Motor neuron (in vitro differentiated cells): ENCODE data around the gene ACP5. TPM values are rescaled to one million over a fixed set of nuclear protein-coding genes. Genes with fewer than 3 reads are reported as not detected.
"Not testable (repeated sequence)": the region's sequence is repeated elsewhere in the genome, so short reads cannot be mapped to it uniquely, and the experiment has no call there.

Experiments
- ATAC-seq, 8 experiments: fragments of 200-7000 bp; cut with Tn5 transposase; replicated peaks in 6 of 8; 2 replicates each; pipeline ENCODE4 v1.8.0; 2021; ENCODE audit warnings: mild to moderate bottlenecking in 8 of 8, moderate library complexity in 8 of 8
- H3K27ac ChIP-seq, 2 donors: fragments of 250-450 bp; sonication (Bioruptor Pico); 2 replicates each; pipeline ENCODE4 v1.9.0; 2021; ENCODE audit warnings: antibody characterized with exemption in 2 of 2, mild to moderate bottlenecking in 2 of 2, moderate library complexity in 1 of 2
- H3K4me1 ChIP-seq, 2 donors: fragments of 250-450 bp; sonication (Bioruptor Pico); replicated peaks in 1 of 2; 2 replicates each; pipeline ENCODE4 v1.6.1; 2021; ENCODE audit warnings: antibody characterized with exemption in 2 of 2, mild to moderate bottlenecking in 2 of 2, moderate library complexity in 1 of 2
- H3K4me3 ChIP-seq, 5 donors: fragments of 250-450 bp; sonication (Bioruptor Pico); 2 replicates each; pipeline ENCODE4 v1.9.0; 2021; ENCODE audit warnings: antibody characterized with exemption in 5 of 5, mild to moderate bottlenecking in 5 of 5, moderate library complexity in 4 of 5
- WGBS, 10 experiments: fragments of 450-650 bp; shearing (Covaris generic); methylation state at CpG; one replicate each; pipeline ENCODE4 v1.0.0; 2022; 5-methylcytosine and 5-hydroxymethylcytosine counted together
- in situ Hi-C, 9 experiments: fragments of 400-800 bp; cut with MboI; loops; one replicate each; pipeline ENCODE4 v1.15.0; 2021; ENCODE audit warnings: low sequenced_read_pairs in 9 of 9, low pct_unique_long_range_greater_than_20kb in 2 of 9; ENCODE audit not compliant: unreplicated experiment in 9 of 9
- total RNA-seq, 8 experiments: library from RNA; unstranded; fragments of 300-600 nt; gene quantifications; 2 replicates each; pipeline versions ENCODE4 v1.2.3 to v1.2.4, GENCODE V29; 2022

Gene ACP5
- total RNA-seq, 8 experiments from 2014 or later = 0.29 to 10.1 (median 2.4) TPM

DNA sequence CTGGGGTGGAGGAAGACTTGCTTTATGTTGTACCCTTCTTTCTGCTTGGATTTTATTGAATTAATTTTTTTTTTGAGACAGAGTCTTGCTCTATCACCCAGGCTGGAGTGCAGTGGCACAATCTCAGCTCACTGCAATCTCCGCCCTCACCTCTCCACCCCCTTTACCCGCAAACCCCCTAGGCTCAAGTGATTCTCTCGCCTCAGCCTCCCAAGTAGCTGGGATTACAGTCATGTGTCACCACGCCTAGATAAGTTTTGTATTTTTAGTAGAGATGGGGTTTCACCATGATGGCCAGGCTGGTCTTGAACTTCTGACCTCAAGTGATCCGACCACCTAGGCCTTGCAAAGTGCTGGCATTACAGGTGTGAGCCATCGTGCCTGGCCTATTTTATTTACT is 4.1 kb downstream of the ACP5 start:
- WGBS, 10 experiments = 43 to 100% (median 64%) methylated on average over 1 to 3 of the region's 6 CpGs; no CpG with 5 or more reads in 5 of the 10 experiments
- ATAC-seq, H3K4me3 ChIP-seq, in situ Hi-C loops, H3K27ac ChIP-seq: not testable (repeated sequence)
- peaks cover 15 to 18% of the 10 kb centered on the region in 2 donors for H3K4me1 ChIP-seq

DNA sequence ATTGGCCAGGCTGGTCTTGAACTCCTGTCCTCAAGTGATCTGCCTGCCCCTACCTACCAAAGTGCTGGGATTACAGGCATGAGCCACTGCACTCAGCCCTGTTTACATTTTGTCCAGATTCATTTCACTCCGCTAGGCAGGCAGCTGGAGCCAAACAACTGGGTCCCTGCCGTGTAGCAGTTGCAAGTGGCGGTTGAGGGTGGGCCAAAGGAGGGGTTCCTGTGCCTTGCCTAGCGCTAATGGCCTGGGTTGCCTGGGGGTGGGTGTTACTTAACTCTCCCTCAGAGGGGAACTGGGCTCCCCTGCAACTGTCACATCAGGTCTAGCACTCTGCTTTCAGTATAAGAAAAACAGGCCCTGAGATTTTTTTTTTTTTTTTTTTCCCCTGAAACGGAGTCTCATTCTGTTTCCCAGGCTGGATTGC is 7.4 kb downstream of the ACP5 start:
- in situ Hi-C loops = no loop called here
- 47 to 100% (median 63%) methylated on average over 1 to 3 of the region's 5 CpGs; no CpG with 5 or more reads in 1 of the 10 experiments for WGBS, 10 experiments
- H3K27ac ChIP-seq = peak overlapping the region in 1 of 2 donors; percentile 67

DNA sequence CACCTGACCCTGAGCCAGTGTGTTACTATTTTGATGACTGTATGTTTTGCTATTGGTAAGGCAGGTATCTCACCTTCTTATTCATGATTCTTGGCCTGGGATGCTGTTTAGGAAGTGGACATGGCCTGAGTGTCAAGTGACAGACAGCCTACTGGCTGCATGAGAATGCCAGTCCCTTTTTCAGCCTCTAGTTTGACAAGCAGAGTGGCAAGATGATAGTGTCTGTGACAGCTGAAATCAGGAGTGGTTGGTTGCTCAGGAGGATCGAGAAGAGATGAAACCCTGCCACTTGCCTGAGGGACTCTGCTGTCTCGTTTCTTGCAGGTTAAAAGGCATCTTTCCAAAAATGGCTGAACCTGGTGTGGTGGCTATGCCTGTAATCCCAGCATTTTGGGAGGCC is 11.3 kb downstream of the ACP5 start:
- Histone ChIP-seq H3K27ac (no peak overlapping the region), H3K4me3 (no peak overlapping the region), H3K4me1 (peaks cover 0 to 5% of the 10 kb centered on the region in 2 donors)
- ATAC-seq = no peak
- in situ Hi-C loops = no loop called here
- 43 to 100% (median 83%) methylated on average over 1 to 2 of the region's 2 CpGs; no CpG with 5 or more reads in 5 of the 10 experiments for WGBS, 10 experiments

More for the DNA sequence above, 7.4 kb downstream of the ACP5 start:
- Histone ChIP-seq H3K4me1 (peaks cover 0 to 5% of the 10 kb centered on the region in 2 donors), H3K4me3 (no peak overlapping the region)
- ATAC-seq = peak in 5 of 8 experiments; percentile 72 to 98 (median 93)

DNA sequence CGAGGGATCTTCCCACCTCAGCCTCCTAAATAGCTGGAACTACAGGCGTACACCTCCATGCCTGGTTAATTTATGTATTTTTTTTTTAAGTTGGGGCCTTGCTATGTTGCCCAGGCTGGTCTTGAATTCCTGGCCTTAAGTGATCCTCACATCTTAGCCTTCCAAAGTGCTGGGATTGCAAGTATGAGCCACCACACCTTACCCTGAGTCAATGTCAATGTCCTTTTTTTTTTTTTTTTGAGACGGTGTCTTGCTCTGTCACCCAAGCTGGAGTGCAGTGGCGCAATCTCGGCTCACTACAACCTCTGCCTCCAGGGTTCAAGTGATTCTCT is 11.8 kb downstream of the ACP5 start:
- 0 to 100% (median 75%) methylated on average over 1 to 3 of the region's 5 CpGs; no CpG with 5 or more reads in 3 of the 10 experiments for WGBS, 10 experiments
- ATAC-seq = not testable (repeated sequence)

DNA sequence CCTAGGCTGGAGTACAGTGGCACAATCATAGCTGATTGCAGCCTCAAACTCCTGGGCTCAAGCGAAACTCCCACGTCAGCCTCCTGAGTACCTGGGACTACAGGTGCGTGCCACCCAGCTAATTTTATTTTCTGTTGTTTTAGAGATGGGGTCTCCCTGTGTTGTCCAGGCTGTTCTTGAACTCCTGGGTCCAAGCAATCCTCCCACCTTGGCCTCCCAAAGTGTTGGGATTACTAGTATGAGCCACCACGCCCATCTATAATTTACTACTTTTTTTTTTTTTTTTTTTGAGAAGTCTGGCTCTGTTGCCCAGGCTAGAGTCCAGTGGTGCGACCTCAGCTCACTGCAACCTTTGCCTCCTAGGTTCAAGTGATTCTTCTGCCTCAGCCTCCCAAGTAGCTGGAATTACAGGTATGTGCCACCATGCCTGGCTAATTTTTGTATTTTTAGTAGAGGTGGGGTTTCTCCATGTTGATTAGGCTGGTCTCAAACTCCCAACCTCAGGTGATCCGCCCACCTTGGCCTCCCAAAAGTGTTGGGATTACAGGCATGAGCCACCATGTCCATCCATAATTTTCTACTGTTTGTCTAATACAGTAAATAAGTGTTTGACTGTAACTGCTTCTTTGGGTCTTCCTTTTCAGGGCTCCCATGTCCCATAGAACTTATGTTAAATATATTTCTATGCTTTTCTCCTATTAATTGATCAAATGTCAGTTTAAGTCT is 13.2 kb downstream of the ACP5 start:
- H3K27ac ChIP-seq, H3K4me1 ChIP-seq, ATAC-seq, H3K4me3 ChIP-seq, in situ Hi-C loops: not testable (repeated sequence)
- WGBS, 10 experiments = 77 to 100% (median 95%) methylated on average over 2 to 6 of the region's 6 CpGs; no CpG with 5 or more reads in 4 of the 10 experiments

More for the DNA sequence above, 11.8 kb downstream of the ACP5 start:
- H3K4me3 ChIP-seq, H3K27ac ChIP-seq, in situ Hi-C loops, H3K4me1 ChIP-seq: not testable (repeated sequence)

DNA sequence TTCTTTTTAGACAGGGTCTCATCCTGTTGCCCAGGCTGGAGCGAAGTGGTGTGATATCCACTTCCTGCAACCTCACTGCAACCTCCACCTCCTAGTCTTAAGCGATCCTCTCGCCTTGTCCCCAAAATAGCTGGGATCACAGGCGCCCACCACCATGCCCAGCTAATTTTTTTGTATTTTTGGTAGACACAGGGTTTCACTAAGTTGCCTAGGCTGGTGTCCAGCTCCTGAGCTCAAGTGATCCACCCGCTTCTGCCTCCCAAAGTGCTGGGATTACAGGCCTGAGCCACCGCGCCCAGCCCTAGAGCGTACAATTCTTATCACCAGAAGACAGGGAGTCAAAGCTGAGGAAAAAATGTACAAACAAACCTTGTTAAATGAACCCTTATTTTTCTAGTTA is 13.9 kb downstream of the ACP5 start:
- H3K27ac ChIP-seq = no peak overlapping the region
- ATAC-seq = no peak
- WGBS, 10 experiments = 67 to 100% (median 98%) methylated on average over 1 to 8 of the region's 8 CpGs; no CpG with 5 or more reads in 3 of the 10 experiments
- H3K4me1 ChIP-seq = peaks cover 6 to 9% of the 10 kb centered on the region in 2 donors
- H3K4me3 ChIP-seq = no peak overlapping the region
- in situ Hi-C loops = no loop called here

DNA sequence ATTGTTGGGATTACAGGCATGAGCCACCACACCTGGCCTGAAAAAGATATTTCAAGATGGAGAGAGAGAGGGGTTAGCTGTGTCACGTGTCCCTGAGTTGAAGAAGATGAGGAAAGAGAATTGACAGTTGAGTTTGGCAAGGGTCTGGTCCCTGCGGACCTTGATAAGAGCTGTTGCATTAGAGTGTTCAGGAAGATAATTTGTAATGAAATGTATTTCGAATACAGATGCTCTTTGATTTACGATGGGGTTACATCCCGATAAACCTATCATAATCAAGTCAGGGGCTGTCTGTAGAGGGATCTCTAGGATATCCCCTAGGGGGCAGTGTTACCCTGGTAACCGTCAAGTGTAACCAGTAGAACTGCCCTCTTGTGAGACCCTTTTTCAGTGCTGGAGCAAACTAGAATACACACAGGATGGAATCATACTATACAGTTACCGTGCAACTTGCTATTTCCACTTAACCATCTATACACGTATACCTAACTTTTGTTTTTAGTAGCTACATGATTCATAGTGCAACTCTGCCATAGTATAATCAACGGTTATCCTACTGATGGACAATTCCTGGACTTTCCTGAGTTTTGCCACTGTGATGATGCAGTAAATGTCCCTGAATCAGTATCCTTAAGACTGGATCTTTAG is 16.9 kb downstream of the ACP5 start:
- in situ Hi-C loops = no loop called here

DNA sequence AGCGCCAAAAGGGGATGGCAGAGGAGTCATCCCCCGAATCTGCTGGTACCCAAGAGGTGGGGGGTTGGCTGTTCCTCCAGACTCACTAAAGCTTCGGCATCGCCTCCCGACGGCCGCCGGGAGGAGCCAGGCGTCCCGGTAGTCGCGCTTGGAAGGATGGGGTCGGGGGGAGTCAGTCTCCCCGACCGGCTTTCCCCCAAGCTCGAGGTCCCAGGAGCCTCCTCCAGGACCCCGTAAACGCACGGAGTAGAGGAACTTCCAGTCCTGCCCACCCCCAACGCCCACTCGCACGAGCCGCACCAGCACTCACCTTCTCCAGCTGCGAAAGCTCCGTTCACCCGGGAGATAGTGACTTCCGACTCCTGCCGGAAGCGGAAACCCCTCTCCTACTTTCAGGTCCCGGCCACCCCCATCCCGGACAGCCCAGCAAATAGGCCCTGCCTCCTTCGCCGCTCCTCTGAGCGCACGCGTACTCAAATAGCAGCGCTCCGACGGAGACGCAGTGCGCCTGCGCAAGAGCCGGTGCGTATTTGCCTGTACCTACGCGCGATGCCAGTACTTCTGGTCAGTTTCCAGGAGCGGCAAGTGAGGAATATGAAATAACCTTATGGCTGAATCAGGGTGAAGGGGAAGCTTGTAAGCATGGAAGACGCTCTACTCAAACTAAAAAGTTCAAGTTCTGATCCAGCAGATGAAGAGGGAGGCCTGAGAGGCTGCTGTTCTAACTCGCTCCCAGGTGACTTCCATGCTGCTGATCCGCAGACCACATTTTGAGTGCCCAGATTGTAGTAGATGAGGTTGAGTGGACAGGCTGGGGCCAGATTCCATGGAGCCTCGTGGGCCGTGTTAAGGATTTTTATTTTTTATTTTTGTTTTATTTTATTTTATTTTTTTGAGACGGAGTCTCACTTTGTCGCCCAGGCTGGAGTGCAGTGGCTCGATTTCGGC is 18.3 kb downstream of the ACP5 start, which contains the start of gene ELOF1:
ELOF1 (minus strand) TSS at position 350 of the 948 bp plus-strand sequence. CDS start 4,883 bp downstream, outside the sequence.
- Histone ChIP-seq H3K4me1 (peaks cover 11 to 16% of the 10 kb centered on the region in 2 donors), H3K27ac (peak within 1 kb of the TSS; percentile 23 to 73), H3K4me3 (peak within 1 kb of the TSS; percentile 54 to 88 (median 67))
- peak; percentile 95 to 99 (median 97) for ATAC-seq
- in situ Hi-C loops = no loop called here
- WGBS, 10 experiments = 0 to 71% (median 11%) methylated on average over 1 to 28 of the region's 57 CpGs; no CpG with 5 or more reads in 2 of the 10 experiments

More for the DNA sequence above, 16.9 kb downstream of the ACP5 start:
- no peak overlapping the region for H3K27ac ChIP-seq
- peak; percentile 18 to 66 (median 53) for ATAC-seq
- H3K4me1 ChIP-seq = peaks cover 11 to 16% of the 10 kb centered on the region in 2 donors
- 9 to 100% (median 23%) methylated on average over 1 to 8 of the region's 9 CpGs; no CpG with 5 or more reads in 2 of the 10 experiments for WGBS, 10 experiments
- peak overlapping the region in 3 of 5 donors; percentile 5 to 88 (median 69) for H3K4me3 ChIP-seq

DNA sequence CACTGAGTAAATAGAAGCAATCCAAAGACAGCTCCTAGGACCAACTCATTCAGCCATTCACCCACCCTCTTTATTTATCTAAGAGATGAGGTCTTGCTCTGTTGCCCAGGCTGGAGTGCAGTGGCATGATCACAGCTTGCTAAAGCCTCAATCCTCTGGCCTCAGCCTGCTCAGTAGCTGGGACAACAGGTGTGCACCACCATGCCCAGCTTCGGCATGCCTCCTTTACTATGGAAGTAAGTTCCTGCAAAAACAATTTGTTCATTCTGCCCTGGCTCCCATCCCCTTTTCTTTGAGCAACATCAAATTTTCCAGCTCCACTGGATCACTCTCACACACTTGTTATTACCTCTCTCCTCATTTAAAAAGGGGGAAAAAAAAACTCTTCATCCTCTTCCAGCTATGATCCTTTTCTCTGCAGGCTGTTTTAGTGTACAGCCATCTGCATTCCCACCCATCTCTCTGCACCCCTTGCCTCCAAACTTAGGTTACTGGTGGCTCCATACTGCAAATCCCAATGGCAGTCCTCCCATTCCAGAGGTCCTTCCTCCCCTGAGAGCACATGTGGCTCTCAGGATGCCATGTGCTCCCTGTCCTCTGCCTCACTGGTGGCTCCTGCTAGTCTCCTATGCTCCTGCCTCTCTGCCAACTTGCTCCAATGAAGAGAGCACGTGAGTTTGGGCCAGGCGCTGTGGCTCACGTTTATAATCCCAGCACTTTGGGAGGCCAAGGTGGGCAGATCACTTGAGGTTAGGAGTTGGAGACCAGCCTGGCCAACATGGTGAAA is 20.6 kb downstream of the ACP5 start:
- 42 to 100% (median 90%) methylated on average over 1 to 4 of the region's 4 CpGs; no CpG with 5 or more reads in 2 of the 10 experiments for WGBS, 10 experiments
- in situ Hi-C loops = no loop called here

DNA sequence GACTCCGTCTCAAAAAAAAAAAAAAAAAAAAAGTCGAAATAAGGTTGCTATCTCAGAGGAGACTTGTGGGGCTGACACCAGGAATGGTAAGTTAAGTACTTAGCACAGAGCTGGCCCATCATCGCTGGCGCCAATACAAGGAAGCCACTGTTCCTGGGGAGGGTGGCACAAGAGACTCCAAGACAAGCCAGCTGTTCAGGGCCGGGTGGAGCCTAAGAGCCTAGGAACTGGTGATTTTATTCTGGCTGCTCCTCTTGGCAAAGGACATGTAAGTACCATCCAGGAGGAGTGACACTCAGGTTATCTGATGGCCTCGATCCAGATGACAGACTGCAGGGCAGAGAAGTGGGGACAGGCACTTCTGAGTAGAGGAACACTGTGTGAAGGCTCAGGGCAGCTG is 22.2 kb downstream of the ACP5 start:
- in situ Hi-C loops = no loop called here
- Histone ChIP-seq H3K27ac (no peak overlapping the region), H3K4me3 (no peak overlapping the region), H3K4me1 (peaks cover 9 to 12% of the 10 kb centered on the region in 2 donors)
- WGBS, 10 experiments = 80 to 100% (median 97%) methylated on average over 1 to 4 of the region's 6 CpGs; no CpG with 5 or more reads in 3 of the 10 experiments
- ATAC-seq = no peak

More for the DNA sequence above, 20.6 kb downstream of the ACP5 start:
- no peak for ATAC-seq
- Histone ChIP-seq H3K4me3 (no peak overlapping the region), H3K27ac (no peak overlapping the region), H3K4me1 (peaks cover 11 to 16% of the 10 kb centered on the region in 2 donors)

DNA sequence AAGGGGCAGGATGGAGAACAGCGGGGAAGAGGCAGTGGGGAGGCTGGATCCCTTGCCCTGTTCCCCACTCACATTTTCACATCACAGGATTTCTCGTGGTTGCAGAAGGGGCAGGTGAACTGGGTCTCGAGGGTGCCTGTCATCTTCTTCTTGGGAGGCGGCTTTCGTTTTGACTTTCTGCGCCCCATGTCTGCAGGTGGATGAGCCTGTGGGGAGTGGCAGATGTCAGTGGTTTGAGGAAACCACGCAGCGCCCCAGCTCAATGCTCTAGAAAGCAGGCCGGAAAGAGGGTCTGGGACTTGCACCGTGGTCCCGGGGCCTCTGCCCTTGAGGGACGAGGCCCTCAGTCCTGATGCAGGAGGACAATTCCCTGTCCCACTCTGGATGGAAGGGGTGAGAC is 23.3 kb downstream of the ACP5 start:
- ATAC-seq = no peak
- Histone ChIP-seq H3K4me1 (peaks cover 5 to 7% of the 10 kb centered on the region in 2 donors), H3K4me3 (no peak overlapping the region), H3K27ac (no peak overlapping the region)
- in situ Hi-C loops = no loop called here
- WGBS, 10 experiments = 77 to 95% (median 92%) methylated on average over 3 to 8 of the region's 12 CpGs; no CpG with 5 or more reads in 6 of the 10 experiments
